IPS-18c (cell line): ENCODE results near the gene SSH3.
"Not testable (repeated sequence)": the region's sequence is repeated elsewhere in the genome, so short reads cannot be mapped to it uniquely, and the experiment has no call there.

Experiments
- H3K4me3 ChIP-seq: 2 replicates; pipeline ENCODE4 v1.7.0; 2013; ENCODE audit warnings: low read depth, mild to moderate bottlenecking, low read length, moderate library complexity; ENCODE audit not compliant: insufficient read depth
- H3K9me3 ChIP-seq: one replicate; pipeline ENCODE4 v1.6.1; 2013; ENCODE audit warnings: mild to moderate bottlenecking, low read length, moderate library complexity; ENCODE audit not compliant: control insufficient read depth, insufficient read depth

The SSH3 gene, protein sequence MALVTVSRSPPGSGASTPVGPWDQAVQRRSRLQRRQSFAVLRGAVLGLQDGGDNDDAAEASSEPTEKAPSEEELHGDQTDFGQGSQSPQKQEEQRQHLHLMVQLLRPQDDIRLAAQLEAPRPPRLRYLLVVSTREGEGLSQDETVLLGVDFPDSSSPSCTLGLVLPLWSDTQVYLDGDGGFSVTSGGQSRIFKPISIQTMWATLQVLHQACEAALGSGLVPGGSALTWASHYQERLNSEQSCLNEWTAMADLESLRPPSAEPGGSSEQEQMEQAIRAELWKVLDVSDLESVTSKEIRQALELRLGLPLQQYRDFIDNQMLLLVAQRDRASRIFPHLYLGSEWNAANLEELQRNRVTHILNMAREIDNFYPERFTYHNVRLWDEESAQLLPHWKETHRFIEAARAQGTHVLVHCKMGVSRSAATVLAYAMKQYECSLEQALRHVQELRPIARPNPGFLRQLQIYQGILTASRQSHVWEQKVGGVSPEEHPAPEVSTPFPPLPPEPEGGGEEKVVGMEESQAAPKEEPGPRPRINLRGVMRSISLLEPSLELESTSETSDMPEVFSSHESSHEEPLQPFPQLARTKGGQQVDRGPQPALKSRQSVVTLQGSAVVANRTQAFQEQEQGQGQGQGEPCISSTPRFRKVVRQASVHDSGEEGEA

DNA sequence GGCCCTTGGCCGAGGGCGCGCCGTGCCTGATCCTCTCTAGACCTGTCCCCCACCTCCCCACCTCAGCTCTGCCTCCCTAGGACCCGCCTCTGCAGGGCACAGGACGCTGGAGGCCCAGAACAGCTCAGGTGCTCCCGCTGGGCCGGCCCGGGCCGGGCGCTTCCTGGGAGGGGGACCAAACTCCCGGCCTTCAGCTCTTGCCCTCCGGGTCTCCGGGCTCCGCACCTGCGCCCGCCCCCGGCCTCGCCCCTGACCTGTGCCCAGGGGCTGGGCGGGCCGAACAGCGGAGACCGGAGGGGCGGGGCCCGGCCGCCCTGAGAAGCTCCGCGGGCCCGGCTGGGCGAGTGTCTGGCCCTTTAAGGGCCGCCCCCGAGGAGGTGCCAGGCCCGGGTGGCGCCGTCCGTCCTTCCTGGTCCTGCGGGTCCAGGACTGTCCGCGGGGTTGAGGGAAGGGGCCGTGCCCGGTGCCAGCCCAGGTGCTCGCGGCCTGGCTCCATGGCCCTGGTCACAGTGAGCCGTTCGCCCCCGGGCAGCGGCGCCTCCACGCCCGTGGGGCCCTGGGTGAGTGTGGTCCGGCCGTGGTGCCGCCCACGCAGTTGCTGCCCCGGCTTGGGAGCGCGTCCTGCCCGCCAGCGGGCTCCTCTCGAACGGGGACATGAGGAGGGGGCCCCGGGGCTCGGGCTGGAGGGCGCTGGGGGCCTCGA is at the start of gene SSH3:
SSH3 (plus strand) TSS at position 399 of the 703 bp plus-strand sequence; CDS start at position 495, 96 bp downstream.
- H3K9me3 ChIP-seq = no peaks in the 10 kb centered on the region

DNA sequence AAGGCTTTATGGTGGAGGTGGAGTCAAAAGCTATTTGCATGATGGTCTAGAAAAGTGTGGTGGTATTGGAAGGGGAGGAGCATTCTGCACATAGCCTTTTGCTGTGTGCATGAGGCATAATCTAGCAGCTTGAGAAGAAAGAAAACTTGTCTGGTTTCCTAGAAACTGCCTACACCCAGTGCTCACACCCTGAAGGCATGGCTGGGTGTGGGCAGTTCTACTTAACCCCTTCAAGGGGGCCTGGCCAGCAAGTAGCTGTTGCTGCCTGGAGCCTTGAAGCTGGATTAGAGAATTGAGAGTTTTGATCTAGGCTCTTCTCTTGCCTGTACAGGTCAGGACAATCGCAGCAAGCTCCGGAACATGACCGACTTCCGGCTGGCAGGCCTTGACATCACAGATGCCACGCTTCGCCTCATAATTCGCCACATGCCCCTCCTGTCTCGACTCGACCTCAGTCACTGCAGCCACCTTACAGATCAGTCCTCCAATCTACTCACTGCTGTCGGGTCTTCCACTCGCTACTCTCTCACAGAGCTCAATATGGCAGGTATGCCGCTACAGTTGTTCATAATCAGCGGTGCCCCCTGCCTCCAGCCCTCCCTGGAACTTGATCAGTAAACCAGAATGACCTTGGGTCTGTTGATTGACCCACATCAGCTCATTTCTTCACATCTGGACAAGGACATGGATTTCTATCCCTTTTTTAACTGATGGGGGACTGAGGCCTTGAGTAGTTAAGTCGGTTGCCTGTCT is 49.3 kb upstream of the SSH3 start:
- Histone ChIP-seq H3K9me3 (no peaks in the 10 kb centered on the region), H3K4me3 (no peak overlapping the region)

More for the DNA sequence above, at the start of gene SSH3:
- peak within 1 kb of the TSS; percentile 82 for H3K4me3 ChIP-seq

- H3K9me3 ChIP-seq = no peaks in the 10 kb centered on the region
- H3K4me3 ChIP-seq = no peak overlapping the region
Observed at GRCh38 chr11:67254798-67255197, 48.5 kb upstream of the SSH3 start.

DNA sequence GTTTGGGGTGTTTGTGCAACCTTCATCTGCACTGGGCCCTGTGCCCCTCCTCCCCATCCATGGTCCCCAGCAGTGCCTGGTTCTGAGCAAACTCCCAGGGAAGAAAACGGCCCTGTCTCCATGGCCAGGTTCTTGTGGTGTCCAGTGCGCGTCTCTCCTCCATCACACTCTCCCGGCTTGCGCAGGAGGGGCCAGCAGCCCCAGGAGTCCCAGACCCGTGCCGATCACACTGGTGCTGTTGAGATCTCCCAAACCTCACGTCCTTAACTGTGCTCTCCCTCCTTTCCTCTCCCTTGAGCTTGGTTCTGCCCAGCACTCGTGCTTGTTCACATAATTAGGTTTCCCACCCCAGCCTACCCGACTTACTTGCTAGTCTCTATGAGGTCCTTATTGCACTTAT is 48.0 kb upstream of the SSH3 start:
- no peaks in the 10 kb centered on the region for H3K9me3 ChIP-seq
- no peak overlapping the region for H3K4me3 ChIP-seq

DNA sequence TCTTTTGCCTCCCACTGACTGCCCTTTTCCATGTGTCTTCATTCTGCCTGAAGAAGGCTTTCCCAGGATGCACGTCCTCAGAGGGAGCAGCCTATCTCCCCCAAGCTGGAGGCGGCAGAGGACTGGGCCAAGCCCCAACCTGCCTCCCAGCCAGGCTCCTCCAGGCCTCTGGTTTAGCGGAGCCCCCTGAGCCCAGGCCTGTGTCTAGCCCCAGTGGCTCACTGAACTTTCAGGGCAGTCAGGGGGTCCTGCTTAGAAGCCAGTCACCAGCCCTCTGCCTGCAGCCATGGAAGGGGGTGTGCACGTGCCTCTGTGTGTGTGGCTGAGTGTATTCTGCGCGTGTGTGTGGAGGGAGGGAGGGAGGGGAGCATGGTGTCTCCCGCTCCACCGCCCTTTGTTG is 47.5 kb upstream of the SSH3 start:
- no peak overlapping the region for H3K4me3 ChIP-seq
- H3K9me3 ChIP-seq = no peaks in the 10 kb centered on the region

DNA sequence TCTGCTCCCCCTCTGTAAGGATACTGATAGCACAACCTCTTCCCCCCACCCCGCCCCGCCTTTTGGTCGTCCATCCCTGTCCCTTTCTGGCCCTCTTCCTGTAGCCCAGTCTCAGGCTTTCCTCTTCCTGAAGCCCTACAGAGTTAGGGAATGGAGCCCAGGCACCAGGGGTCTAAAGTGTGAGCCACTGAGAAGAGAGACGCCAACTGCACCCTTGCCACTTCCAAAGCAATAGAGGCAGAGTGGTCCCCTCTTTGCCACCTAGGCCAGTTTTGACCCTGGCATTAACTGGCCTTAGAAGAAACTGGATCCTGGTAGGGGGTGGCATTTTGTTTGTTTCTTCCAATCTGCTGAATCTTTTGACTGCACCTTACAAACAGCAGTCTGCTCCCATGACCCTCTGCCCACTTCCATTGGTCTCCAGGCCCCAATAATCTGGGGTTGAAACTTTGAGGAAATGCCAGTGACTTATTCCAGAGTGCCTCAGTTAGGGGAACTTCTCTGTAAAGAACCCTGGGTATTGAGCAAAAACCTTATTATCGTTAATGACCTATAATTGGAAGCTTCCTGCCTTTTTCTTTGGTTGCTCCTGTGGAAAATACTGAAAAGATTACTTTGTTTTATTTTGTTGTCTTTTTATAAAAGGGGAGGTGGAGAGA is 46.7 kb upstream of the SSH3 start:
- H3K9me3 ChIP-seq = no peaks in the 10 kb centered on the region
- no peak overlapping the region for H3K4me3 ChIP-seq

- no peak overlapping the region for H3K4me3 ChIP-seq
- H3K9me3 ChIP-seq = no peaks in the 10 kb centered on the region
Observed at GRCh38 chr11:67260406-67260805, 42.9 kb upstream of the SSH3 start.

DNA sequence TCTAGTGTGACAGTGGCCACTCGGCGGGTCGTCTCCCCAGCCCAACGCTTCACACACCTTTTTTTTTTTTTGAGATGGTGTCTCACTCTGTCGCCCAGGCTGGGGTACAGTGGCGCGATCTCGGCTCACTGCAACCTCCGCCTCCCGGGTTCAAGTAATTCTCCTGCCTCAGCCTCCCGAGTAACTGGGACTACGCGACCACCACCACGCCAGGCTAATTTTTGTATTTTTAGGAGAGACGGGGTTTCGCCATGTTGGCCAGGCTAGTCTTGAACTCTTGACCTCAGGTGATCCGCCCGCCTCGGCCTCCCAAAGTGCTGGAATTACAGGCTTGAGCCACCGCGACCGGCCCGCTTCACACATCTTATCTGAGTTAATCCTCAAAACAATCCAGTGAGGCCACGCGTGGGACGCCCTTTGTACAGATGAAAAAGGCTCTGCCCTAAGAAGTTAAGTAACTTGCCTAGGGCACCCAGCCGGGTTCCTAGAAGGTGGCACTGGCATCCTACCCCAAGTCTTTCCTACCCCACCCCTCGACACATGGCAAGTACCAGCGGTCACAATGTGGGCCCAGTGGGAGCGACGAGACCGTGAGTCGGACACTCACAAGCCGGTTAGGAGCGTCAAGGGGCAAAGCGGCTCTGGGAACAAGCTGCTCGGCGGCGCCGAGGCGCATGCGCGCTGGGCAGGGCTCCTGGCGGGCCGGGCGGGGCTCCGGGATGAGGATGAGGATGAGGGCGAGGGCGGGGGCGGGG is 42.3 kb upstream of the SSH3 start:
- H3K9me3 ChIP-seq = not testable (repeated sequence)

DNA sequence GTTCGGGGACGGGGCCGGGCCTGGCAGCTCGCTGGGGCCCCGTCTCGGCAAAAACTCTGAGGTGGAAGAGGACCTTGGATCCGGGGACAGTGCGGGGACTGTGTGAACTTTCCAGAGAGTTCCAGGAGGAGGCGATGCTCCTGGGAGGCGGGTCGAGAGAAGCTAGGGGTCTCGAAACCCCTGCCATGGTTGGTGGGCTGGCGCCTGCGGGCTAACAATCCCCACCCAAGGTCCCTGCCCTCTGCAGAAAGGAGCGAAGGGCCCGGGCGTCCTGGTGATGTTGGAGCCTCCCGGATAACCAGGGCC is 41.7 kb upstream of the SSH3 start:
- Histone ChIP-seq H3K4me3 (peak overlapping the region; percentile 40), H3K9me3 (no peaks in the 10 kb centered on the region)

More for the DNA sequence above, 42.3 kb upstream of the SSH3 start:
- peak overlapping the region; percentile 40 for H3K4me3 ChIP-seq

- no peaks in the 10 kb centered on the region for H3K9me3 ChIP-seq
- peak overlapping the region; percentile 40; the same call in 1 of the 2 replicates for H3K4me3 ChIP-seq
Observed at GRCh38 chr11:67261946-67262681, 41.2 kb upstream of the SSH3 start.

DNA sequence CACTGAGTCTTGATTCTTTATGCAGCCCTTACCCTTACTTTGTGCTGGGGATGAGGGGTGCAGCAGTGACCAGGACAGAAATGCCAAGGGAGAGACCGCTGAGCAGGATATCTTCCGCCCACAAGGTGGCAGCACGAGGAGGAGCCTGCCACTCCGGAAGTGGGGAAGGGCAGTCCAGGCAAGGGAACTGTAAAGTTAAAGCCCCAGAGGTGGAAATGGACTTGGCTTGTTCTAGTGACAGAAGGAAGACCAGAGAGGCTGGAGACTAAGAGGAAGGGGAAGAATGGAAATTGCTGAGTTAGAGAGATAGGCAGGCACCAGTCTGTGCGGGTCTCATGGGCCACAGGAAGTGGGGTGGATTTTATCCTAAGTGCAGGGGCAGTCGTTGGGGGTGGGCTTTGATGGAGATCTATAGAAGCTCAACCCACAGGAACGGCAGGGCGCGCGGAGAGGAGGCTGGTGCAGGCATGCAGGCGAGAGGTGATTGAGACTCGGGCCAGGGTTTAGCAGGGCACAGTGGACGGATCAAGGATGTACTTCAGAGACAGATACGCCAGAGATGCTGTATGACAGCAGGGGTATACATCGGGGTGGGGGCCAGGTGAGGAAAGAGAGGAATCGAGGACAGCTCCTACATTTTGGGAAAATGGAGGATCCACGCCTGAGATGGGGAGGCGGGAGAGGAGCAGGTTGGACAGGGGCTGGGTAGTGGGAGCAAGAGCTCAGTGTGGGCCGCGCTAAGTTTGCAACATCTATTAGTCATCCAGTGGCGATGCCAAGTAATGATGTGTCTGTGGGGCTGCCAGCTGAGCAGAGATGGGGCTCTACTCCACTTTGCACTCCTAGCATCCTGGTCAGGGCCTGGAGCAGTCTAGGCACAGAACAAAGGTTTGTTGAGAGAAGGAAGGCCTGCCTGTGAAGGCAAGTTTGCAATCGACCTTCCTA is 40.3 kb upstream of the SSH3 start:
- Histone ChIP-seq H3K4me3 (no peak overlapping the region), H3K9me3 (no peaks in the 10 kb centered on the region)

GRCh38 chr11:67264260-67264659 is 39.1 kb upstream of the SSH3 start:
- H3K9me3 ChIP-seq = no peaks in the 10 kb centered on the region
- no peak overlapping the region for H3K4me3 ChIP-seq

GRCh38 chr11:67264877-67265632 is 38.3 kb upstream of the SSH3 start:
- Histone ChIP-seq H3K9me3 (no peaks in the 10 kb centered on the region), H3K4me3 (no peak overlapping the region)
